DND-41 (cell line): ENCODE data around the gene KLHL8.

Experiments
- CTCF ChIP-seq: IDR thresholded peaks from 2 replicates; pipeline ENCODE4 v1.5.1; 2012; ENCODE audit warnings: borderline replicate concordance, low read length, moderate library complexity, mild to moderate bottlenecking; ENCODE audit not compliant: poor library complexity, severe bottlenecking; ENCODE audit errors: extremely low read depth
- EZH2 ChIP-seq: IDR thresholded peaks from 3 replicates; pipeline ENCODE4 v1.6.1; 2012; ENCODE audit warnings: borderline replicate concordance, low read depth, mild to moderate bottlenecking, moderate library complexity, low read length, inconsistent platforms; ENCODE audit not compliant: severe bottlenecking

- TF ChIP-seq CTCF (no peak), EZH2 (no peak)
Measured at GRCh38 chr4:87224141-87224923, 3.9 kb upstream of the KLHL8 start.
